HepG2 (cell line): ENCODE measurements around the gene WDR37. TPM values are rescaled to one million over a fixed set of nuclear protein-coding genes. Genes with fewer than 3 reads are reported as not detected.
A peak's percentile ranks its signal among the peaks of the same experiment; 100 is the strongest.

Experiments used
- EHMT2 ChIP-seq: fragments of 200-600 bp; sonication (generic); IDR thresholded peaks from 2 replicates; pipeline ENCODE4 v1.7.0; 2017; ENCODE audit warnings: antibody characterized with exemption, low read depth, low read length, borderline replicate concordance
- HMGA1 ChIP-seq: sonication (generic); formaldehyde crosslinking; conservative IDR thresholded peaks from 2 replicates; pipeline ENCODE4 v1.4.0; 2020; ENCODE audit warnings: missing genetic modification reagents
- RORA ChIP-seq: sonication (generic); formaldehyde crosslinking; IDR thresholded peaks from 2 replicates; pipeline ENCODE4 v1.5.0; 2020; ENCODE audit warnings: mild to moderate bottlenecking, missing genetic modification reagents, moderate library complexity
- ZBTB42 ChIP-seq: sonication (generic); formaldehyde crosslinking; IDR thresholded peaks from 2 replicates; pipeline ENCODE4 v1.5.0; 2020; ENCODE audit warnings: mild to moderate bottlenecking, missing genetic modification reagents
- ZNF264 ChIP-seq: sonication (generic); formaldehyde crosslinking; IDR thresholded peaks from 2 replicates; pipeline ENCODE4 v1.4.0; 2020; ENCODE audit warnings: missing genetic modification reagents
- ZNF367 ChIP-seq: sonication (generic); formaldehyde crosslinking; IDR thresholded peaks from 2 replicates; pipeline ENCODE4 v1.4.0; 2020; ENCODE audit warnings: missing genetic modification reagents, borderline replicate concordance
- ZNF563 ChIP-seq: sonication (generic); formaldehyde crosslinking; IDR thresholded peaks from 2 replicates; pipeline ENCODE4 v1.8.0; 2022; ENCODE audit warnings: mild to moderate bottlenecking, moderate library complexity, missing genetic modification reagents
- ZNF737 ChIP-seq: sonication (generic); formaldehyde crosslinking; IDR thresholded peaks from 2 replicates; pipeline ENCODE4 v1.5.0; 2020; ENCODE audit warnings: missing genetic modification reagents, mild to moderate bottlenecking, borderline replicate concordance
- polyA plus RNA-seq, 8 experiments: library from polyadenylated mRNA; depleted of rRNA in 3 of 8; stranded (reverse) in 7 of 8; unstranded in 1 of 8; fragments of >200 nt; fragmentation: Illumina TruSeq in 4 of 8; extraction: Trizol in 4 of 8; gene quantifications; 2 replicates each; pipeline versions ENCODE4 v1.2.1 to v1.2.3, GENCODE V29; 2011 to 2016; ENCODE audit warnings: low read depth in 4 of 8, missing spikeins in 1 of 8, mixed read lengths in 1 of 8; ENCODE audit not compliant: insufficient read depth in 1 of 8
- total RNA-seq, 5 experiments: library from RNA; depleted of rRNA; stranded (reverse); fragments of >200 nt; fragmentation: Illumina TruSeq; extraction: Trizol; gene quantifications; 2 replicates each; pipeline ENCODE4 v1.2.3, GENCODE V29; 2016; ENCODE audit warnings: low read depth in 1 of 5
- TF ChIP-seq, protein P1 (sequence below), 2 experiments: sonication (generic) in 1 of 2; formaldehyde crosslinking in 1 of 2; IDR thresholded peaks; 2 replicates each; pipeline versions ENCODE4 v1.4.0 to v1.6.1; 2018 to 2020; ENCODE audit warnings: missing genetic modification reagents in 2 of 2, borderline replicate concordance in 1 of 2, low read depth in 1 of 2, mild to moderate bottlenecking in 1 of 2, missing biosample characterization in 1 of 2
- TF ChIP-seq, protein P2 (sequence below): sonication (generic); formaldehyde crosslinking; IDR thresholded peaks from 2 replicates; pipeline ENCODE4 v1.5.0; 2020; ENCODE audit warnings: missing genetic modification reagents
- TF ChIP-seq, protein P3 (sequence below): sonication (generic); formaldehyde crosslinking; IDR thresholded peaks from 2 replicates; pipeline ENCODE4 v1.5.1; 2020; ENCODE audit warnings: mild to moderate bottlenecking, missing genetic modification reagents, borderline replicate concordance
- TF ChIP-seq, protein P4 (sequence below): sonication (generic); formaldehyde crosslinking; IDR thresholded peaks from 2 replicates; pipeline ENCODE4 v1.4.0; 2020; ENCODE audit warnings: missing genetic modification reagents
- TF ChIP-seq, protein P5 (sequence below): sonication (generic); formaldehyde crosslinking; IDR thresholded peaks from 2 replicates; pipeline ENCODE4 v1.8.1; 2023; ENCODE audit warnings: missing genetic modification reagents, mild to moderate bottlenecking, borderline replicate concordance
- TF ChIP-seq, protein P6 (sequence below): sonication (generic); formaldehyde crosslinking; IDR thresholded peaks from 2 replicates; pipeline ENCODE4 v1.9.0; 2022; ENCODE audit warnings: missing genetic modification reagents, mild to moderate bottlenecking, borderline replicate concordance
- TF ChIP-seq, protein P7 (sequence below): sonication (generic); formaldehyde crosslinking; IDR thresholded peaks from 2 replicates; pipeline ENCODE4 v1.5.1; 2020; ENCODE audit warnings: mild to moderate bottlenecking, missing genetic modification reagents, moderate library complexity

The WDR37 gene
- total and polyA plus RNA-seq, 2 of the 13 experiments (the other 11 are each of a cell fraction or from before 2014, with no cell fraction given) = 5.9 to 7.5 TPM

DNA sequence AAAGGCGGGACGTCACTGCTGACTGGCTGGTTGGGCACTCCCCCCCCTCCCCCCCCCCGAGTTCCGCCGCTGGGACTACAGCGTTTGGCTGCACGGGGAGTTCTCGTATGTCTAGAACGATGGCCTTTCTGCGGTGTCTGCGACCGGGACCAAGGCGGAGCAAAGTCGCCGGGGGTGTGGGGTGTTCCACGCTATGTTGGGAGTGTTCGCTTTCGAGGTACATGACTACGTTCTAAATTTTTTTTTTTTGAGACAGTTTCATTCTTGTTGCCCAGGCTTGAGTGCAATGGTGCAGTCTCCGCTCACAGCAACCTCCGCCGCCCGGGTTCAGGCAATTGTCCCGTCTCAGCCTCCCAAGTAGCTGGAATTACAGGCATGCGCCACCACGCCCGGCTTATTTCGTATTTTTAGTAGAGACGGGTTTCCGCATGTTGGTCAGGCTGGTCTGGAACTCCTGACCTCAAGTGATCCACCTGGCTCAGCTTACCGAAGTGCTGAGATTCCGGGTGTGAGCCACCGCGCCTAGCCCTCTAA lies 6.7 kb upstream of the WDR37 start (continued):
- TF ChIP-seq, protein P1, sequence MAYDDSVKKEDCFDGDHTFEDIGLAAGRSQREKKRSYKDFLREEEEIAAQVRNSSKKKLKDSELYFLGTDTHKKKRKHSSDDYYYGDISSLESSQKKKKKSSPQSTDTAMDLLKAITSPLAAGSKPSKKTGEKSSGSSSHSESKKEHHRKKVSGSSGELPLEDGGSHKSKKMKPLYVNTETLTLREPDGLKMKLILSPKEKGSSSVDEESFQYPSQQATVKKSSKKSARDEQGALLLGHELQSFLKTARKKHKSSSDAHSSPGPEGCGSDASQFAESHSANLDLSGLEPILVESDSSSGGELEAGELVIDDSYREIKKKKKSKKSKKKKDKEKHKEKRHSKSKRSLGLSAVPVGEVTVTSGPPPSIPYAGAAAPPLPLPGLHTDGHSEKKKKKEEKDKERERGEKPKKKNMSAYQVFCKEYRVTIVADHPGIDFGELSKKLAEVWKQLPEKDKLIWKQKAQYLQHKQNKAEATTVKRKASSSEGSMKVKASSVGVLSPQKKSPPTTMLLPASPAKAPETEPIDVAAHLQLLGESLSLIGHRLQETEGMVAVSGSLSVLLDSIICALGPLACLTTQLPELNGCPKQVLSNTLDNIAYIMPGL (CRISPR knock-in tag; IDR thresholded peaks at IDR 0.05; ENCODE audit: borderline replicate concordance in 1 of 2, low read depth in 1 of 2) = no peak; a peak in 1 of 4 replicates
- TF ChIP-seq ZNF563 (CRISPR knock-in tag) (no peak; the same call in 1 of the 2 replicates), ZNF737 (CRISPR knock-in tag) (no peak), ZBTB42 (CRISPR knock-in tag) (peak; percentile 48; the same call in 1 of the 2 replicates), ZNF367 (CRISPR knock-in tag) (0 out of 2 replicates have a peak, but pooled peaks have one; percentile 8), HMGA1 (CRISPR knock-in tag) (no peak), RORA (CRISPR knock-in tag) (no peak), EHMT2 (no peak), ZNF264 (CRISPR knock-in tag) (peak; percentile 69; the same call in 1 of the 2 replicates)
- TF ChIP-seq, protein P2, sequence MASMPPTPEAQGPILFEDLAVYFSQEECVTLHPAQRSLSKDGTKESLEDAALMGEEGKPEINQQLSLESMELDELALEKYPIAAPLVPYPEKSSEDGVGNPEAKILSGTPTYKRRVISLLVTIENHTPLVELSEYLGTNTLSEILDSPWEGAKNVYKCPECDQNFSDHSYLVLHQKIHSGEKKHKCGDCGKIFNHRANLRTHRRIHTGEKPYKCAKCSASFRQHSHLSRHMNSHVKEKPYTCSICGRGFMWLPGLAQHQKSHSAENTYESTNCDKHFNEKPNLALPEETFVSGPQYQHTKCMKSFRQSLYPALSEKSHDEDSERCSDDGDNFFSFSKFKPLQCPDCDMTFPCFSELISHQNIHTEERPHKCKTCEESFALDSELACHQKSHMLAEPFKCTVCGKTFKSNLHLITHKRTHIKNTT (CRISPR knock-in tag) = no peak
- TF ChIP-seq, protein P3, sequence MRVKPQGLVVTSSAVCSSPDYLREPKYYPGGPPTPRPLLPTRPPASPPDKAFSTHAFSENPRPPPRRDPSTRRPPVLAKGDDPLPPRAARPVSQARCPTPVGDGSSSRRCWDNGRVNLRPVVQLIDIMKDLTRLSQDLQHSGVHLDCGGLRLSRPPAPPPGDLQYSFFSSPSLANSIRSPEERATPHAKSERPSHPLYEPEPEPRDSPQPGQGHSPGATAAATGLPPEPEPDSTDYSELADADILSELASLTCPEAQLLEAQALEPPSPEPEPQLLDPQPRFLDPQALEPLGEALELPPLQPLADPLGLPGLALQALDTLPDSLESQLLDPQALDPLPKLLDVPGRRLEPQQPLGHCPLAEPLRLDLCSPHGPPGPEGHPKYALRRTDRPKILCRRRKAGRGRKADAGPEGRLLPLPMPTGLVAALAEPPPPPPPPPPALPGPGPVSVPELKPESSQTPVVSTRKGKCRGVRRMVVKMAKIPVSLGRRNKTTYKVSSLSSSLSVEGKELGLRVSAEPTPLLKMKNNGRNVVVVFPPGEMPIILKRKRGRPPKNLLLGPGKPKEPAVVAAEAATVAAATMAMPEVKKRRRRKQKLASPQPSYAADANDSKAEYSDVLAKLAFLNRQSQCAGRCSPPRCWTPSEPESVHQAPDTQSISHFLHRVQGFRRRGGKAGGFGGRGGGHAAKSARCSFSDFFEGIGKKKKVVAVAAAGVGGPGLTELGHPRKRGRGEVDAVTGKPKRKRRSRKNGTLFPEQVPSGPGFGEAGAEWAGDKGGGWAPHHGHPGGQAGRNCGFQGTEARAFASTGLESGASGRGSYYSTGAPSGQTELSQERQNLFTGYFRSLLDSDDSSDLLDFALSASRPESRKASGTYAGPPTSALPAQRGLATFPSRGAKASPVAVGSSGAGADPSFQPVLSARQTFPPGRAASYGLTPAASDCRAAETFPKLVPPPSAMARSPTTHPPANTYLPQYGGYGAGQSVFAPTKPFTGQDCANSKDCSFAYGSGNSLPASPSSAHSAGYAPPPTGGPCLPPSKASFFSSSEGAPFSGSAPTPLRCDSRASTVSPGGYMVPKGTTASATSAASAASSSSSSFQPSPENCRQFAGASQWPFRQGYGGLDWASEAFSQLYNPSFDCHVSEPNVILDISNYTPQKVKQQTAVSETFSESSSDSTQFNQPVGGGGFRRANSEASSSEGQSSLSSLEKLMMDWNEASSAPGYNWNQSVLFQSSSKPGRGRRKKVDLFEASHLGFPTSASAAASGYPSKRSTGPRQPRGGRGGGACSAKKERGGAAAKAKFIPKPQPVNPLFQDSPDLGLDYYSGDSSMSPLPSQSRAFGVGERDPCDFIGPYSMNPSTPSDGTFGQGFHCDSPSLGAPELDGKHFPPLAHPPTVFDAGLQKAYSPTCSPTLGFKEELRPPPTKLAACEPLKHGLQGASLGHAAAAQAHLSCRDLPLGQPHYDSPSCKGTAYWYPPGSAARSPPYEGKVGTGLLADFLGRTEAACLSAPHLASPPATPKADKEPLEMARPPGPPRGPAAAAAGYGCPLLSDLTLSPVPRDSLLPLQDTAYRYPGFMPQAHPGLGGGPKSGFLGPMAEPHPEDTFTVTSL = no peak
- TF ChIP-seq, protein P4, sequence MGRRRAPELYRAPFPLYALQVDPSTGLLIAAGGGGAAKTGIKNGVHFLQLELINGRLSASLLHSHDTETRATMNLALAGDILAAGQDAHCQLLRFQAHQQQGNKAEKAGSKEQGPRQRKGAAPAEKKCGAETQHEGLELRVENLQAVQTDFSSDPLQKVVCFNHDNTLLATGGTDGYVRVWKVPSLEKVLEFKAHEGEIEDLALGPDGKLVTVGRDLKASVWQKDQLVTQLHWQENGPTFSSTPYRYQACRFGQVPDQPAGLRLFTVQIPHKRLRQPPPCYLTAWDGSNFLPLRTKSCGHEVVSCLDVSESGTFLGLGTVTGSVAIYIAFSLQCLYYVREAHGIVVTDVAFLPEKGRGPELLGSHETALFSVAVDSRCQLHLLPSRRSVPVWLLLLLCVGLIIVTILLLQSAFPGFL = no peak
- TF ChIP-seq, protein P5, sequence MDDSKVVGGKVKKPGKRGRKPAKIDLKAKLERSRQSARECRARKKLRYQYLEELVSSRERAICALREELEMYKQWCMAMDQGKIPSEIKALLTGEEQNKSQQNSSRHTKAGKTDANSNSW (CRISPR knock-in tag) = no peak
- TF ChIP-seq, protein P6, sequence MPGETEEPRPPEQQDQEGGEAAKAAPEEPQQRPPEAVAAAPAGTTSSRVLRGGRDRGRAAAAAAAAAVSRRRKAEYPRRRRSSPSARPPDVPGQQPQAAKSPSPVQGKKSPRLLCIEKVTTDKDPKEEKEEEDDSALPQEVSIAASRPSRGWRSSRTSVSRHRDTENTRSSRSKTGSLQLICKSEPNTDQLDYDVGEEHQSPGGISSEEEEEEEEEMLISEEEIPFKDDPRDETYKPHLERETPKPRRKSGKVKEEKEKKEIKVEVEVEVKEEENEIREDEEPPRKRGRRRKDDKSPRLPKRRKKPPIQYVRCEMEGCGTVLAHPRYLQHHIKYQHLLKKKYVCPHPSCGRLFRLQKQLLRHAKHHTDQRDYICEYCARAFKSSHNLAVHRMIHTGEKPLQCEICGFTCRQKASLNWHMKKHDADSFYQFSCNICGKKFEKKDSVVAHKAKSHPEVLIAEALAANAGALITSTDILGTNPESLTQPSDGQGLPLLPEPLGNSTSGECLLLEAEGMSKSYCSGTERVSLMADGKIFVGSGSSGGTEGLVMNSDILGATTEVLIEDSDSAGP (CRISPR knock-in tag) = no peak
- TF ChIP-seq, protein P7, sequence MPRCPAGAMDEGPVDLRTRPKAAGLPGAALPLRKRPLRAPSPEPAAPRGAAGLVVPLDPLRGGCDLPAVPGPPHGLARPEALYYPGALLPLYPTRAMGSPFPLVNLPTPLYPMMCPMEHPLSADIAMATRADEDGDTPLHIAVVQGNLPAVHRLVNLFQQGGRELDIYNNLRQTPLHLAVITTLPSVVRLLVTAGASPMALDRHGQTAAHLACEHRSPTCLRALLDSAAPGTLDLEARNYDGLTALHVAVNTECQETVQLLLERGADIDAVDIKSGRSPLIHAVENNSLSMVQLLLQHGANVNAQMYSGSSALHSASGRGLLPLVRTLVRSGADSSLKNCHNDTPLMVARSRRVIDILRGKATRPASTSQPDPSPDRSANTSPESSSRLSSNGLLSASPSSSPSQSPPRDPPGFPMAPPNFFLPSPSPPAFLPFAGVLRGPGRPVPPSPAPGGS (CRISPR knock-in tag) = no peak
